PC-3 (cell line): Measurements from ENCODE around the gene PI4KA.

Experiments
- CTCF ChIP-seq: fragments of 300-600 bp; sonication (generic); conservative IDR thresholded peaks from 2 replicates; pipeline ENCODE4 v1.5.1; 2017; ENCODE audit warnings: antibody characterized with exemption, low read depth, mild to moderate bottlenecking, low read length
- EZH2 ChIP-seq: fragments of 300-600 bp; sonication (generic); IDR thresholded peaks from one replicate; pipeline ENCODE4 v1.6.1; 2017; ENCODE audit warnings: antibody characterized with exemption, mild to moderate bottlenecking, low read length; ENCODE audit not compliant: unreplicated experiment
- EZH2phosphoT487 ChIP-seq: fragments of 300-600 bp; sonication (generic); IDR thresholded peaks from 2 replicates; pipeline ENCODE4 v1.6.1; 2018; ENCODE audit warnings: mild to moderate bottlenecking, antibody characterized with exemption, low read length, borderline replicate concordance

- TF ChIP-seq CTCF (no peak), EZH2 (no peak), EZH2phosphoT487 (no peak)
These were observed 41.3 kb upstream of the PI4KA start for GRCh38 chr22:20899827-20900423.
